ENCODE data around the gene MPND.

MPND gene

GRCh38 chr19:4318460-4318859, 24.9 kb upstream of the MPND start:
- WGBS, result 100% methylated on average over 2 of the region's 7 CpGs
- H2BK12ac ChIP-seq (ENCODE audit: low read length in 2 of 2), result no peak overlapping the region
- no peak overlapping the region for H3K4me2 ChIP-seq (ENCODE audit: low read length, poor library complexity, severe bottlenecking)
- no peak overlapping the region for H3K4ac ChIP-seq (ENCODE audit: low read depth in 1 of 2, low read length in 2 of 2)
- no peaks in the 10 kb centered on the region for H3K4me1 ChIP-seq (ENCODE audit: control insufficient read depth, insufficient read depth, low read depth, low read length)
- no peak overlapping the region for H2BK5ac ChIP-seq (ENCODE audit: low read depth, low read length, poor library complexity, severe bottlenecking)
- peaks cover 0 to 20% of the 10 kb centered on the region in 2 experiments for H3K36me3 ChIP-seq (ENCODE audit: control insufficient read depth in 1 of 2, insufficient read depth in 2 of 2, low read depth in 1 of 2, low read length in 2 of 2)
- no peak overlapping the region for H2AFZ ChIP-seq (ENCODE audit: low read depth, low read length)
- no peak overlapping the region for H2BK120ac ChIP-seq (ENCODE audit: low read depth, low read length)
- H3K14ac ChIP-seq (ENCODE audit: low read length in 2 of 2), result no peak overlapping the region
- H3K9ac ChIP-seq (ENCODE audit: low read length), result no peak overlapping the region
- H3K27me3 ChIP-seq (ENCODE audit: control insufficient read depth in 1 of 2, insufficient read depth in 1 of 2, low read length in 2 of 2), result peaks cover 0 to 13% of the 10 kb centered on the region in 2 experiments
- H2AK5ac ChIP-seq (ENCODE audit: low read length, severe bottlenecking), result no peak overlapping the region
- H3K9me3 ChIP-seq (ENCODE audit: control insufficient read depth, low read length), result peaks cover 13% of the 10 kb centered on the region
- no peak overlapping the region for H2BK15ac ChIP-seq (ENCODE audit: low read depth, poor library complexity, severe bottlenecking)
- DNase-seq, result no peak
- H3K18ac ChIP-seq (ENCODE audit: low read depth in 1 of 2, low read length in 2 of 2), result no peak overlapping the region
- H3K27ac ChIP-seq (ENCODE audit: low read length, poor library complexity, severe bottlenecking), result no peak overlapping the region
- no peaks in the 10 kb centered on the region for H3K79me1 ChIP-seq (replicated peaks; ENCODE audit: low read length, poor library complexity, severe bottlenecking)
- no peak overlapping the region for H4K8ac ChIP-seq (ENCODE audit: low read length)
- H3K4me3 ChIP-seq (ENCODE audit: insufficient read depth in 1 of 2, low read depth in 1 of 2, low read length in 2 of 2), result no peak overlapping the region
- no peak overlapping the region for H3K23ac ChIP-seq (ENCODE audit: low read length in 2 of 2)
- H4K91ac ChIP-seq (ENCODE audit: low read length), result no peak overlapping the region

GRCh38 chr19:4319067-4319718, 24.2 kb upstream of the MPND start:
- H2AFZ ChIP-seq (ENCODE audit: low read depth, low read length), result no peak overlapping the region
- no peaks in the 10 kb centered on the region for H3K4me1 ChIP-seq (ENCODE audit: control insufficient read depth, insufficient read depth, low read depth, low read length)
- no peak for DNase-seq
- no peak overlapping the region for H3K4me2 ChIP-seq (ENCODE audit: low read length, poor library complexity, severe bottlenecking)
- no peak overlapping the region for H4K8ac ChIP-seq (ENCODE audit: low read length)
- no peak overlapping the region for H3K4ac ChIP-seq (ENCODE audit: low read depth in 1 of 2, low read length in 2 of 2)
- H4K91ac ChIP-seq (ENCODE audit: low read length), result no peak overlapping the region
- no peak overlapping the region for H3K23ac ChIP-seq (ENCODE audit: low read length in 2 of 2)
- no peak overlapping the region for H2BK120ac ChIP-seq (ENCODE audit: low read depth, low read length)
- H2BK15ac ChIP-seq (ENCODE audit: low read depth, poor library complexity, severe bottlenecking), result no peak overlapping the region
- no peak overlapping the region for H2AK5ac ChIP-seq (ENCODE audit: low read length, severe bottlenecking)
- H3K27me3 ChIP-seq (ENCODE audit: control insufficient read depth in 1 of 2, insufficient read depth in 1 of 2, low read length in 2 of 2), result peaks cover 0 to 13% of the 10 kb centered on the region in 2 experiments
- H3K4me3 ChIP-seq (ENCODE audit: insufficient read depth in 1 of 2, low read depth in 1 of 2, low read length in 2 of 2), result no peak overlapping the region
- no peak overlapping the region for H2BK12ac ChIP-seq (ENCODE audit: low read length in 2 of 2)
- no peak overlapping the region for H3K18ac ChIP-seq (ENCODE audit: low read depth in 1 of 2, low read length in 2 of 2)
- peaks cover 13% of the 10 kb centered on the region for H3K9me3 ChIP-seq (ENCODE audit: control insufficient read depth, low read length)
- no peak overlapping the region for H3K27ac ChIP-seq (ENCODE audit: low read length, poor library complexity, severe bottlenecking)
- no peak overlapping the region for H2BK5ac ChIP-seq (ENCODE audit: low read depth, low read length, poor library complexity, severe bottlenecking)
- H3K79me1 ChIP-seq (replicated peaks; ENCODE audit: low read length, poor library complexity, severe bottlenecking), result no peaks in the 10 kb centered on the region
- WGBS, result 98% methylated on average over 2 of the region's 2 CpGs
- peaks cover 0 to 27% of the 10 kb centered on the region in 2 experiments for H3K36me3 ChIP-seq (ENCODE audit: control insufficient read depth in 1 of 2, insufficient read depth in 2 of 2, low read depth in 1 of 2, low read length in 2 of 2)
- H3K14ac ChIP-seq (ENCODE audit: low read length in 2 of 2), result no peak overlapping the region
- no peak overlapping the region for H3K9ac ChIP-seq (ENCODE audit: low read length)

GRCh38 chr19:4320419-4320818, 22.9 kb upstream of the MPND start:
- Histone ChIP-seq H3K4ac (ENCODE audit: low read depth in 1 of 2, low read length in 2 of 2) (no peak overlapping the region), H2BK120ac (ENCODE audit: low read depth, low read length) (no peak overlapping the region), H4K91ac (ENCODE audit: low read length) (no peak overlapping the region), H3K18ac (ENCODE audit: low read depth in 1 of 2, low read length in 2 of 2) (no peak overlapping the region), H3K27ac (ENCODE audit: low read length, poor library complexity, severe bottlenecking) (no peak overlapping the region), H3K9ac (ENCODE audit: low read length) (no peak overlapping the region), H3K4me3 (ENCODE audit: insufficient read depth in 1 of 2, low read depth in 1 of 2, low read length in 2 of 2) (no peak overlapping the region), H3K9me3 (ENCODE audit: control insufficient read depth, low read length) (peaks cover 13% of the 10 kb centered on the region), H3K27me3 (ENCODE audit: control insufficient read depth in 1 of 2, insufficient read depth in 1 of 2, low read length in 2 of 2) (peaks cover 0 to 16% of the 10 kb centered on the region in 2 experiments), H3K23ac (ENCODE audit: low read length in 2 of 2) (no peak overlapping the region), H3K14ac (ENCODE audit: low read length in 2 of 2) (no peak overlapping the region), H3K4me1 (ENCODE audit: control insufficient read depth, insufficient read depth, low read depth, low read length) (no peaks in the 10 kb centered on the region), H2BK5ac (ENCODE audit: low read depth, low read length, poor library complexity, severe bottlenecking) (no peak overlapping the region), H3K36me3 (ENCODE audit: control insufficient read depth in 1 of 2, insufficient read depth in 2 of 2, low read depth in 1 of 2, low read length in 2 of 2) (peaks cover 0 to 33% of the 10 kb centered on the region in 2 experiments), H2BK15ac (ENCODE audit: low read depth, poor library complexity, severe bottlenecking) (no peak overlapping the region), H2AFZ (ENCODE audit: low read depth, low read length) (no peak overlapping the region), H3K79me1 (replicated peaks; ENCODE audit: low read length, poor library complexity, severe bottlenecking) (no peaks in the 10 kb centered on the region), H3K4me2 (ENCODE audit: low read length, poor library complexity, severe bottlenecking) (no peak overlapping the region), H2BK12ac (ENCODE audit: low read length in 2 of 2) (no peak overlapping the region), H2AK5ac (ENCODE audit: low read length, severe bottlenecking) (no peak overlapping the region), H4K8ac (ENCODE audit: low read length) (no peak overlapping the region)
- 93% methylated on average over 2 of the region's 2 CpGs for WGBS
- DNase-seq, result no peak

GRCh38 chr19:4322942-4323665, 20.3 kb upstream of the MPND start:
- H3K27me3 ChIP-seq (ENCODE audit: control insufficient read depth in 1 of 2, insufficient read depth in 1 of 2, low read length in 2 of 2), result peaks cover 8 to 39% of the 10 kb centered on the region in 2 experiments
- no peak overlapping the region for H3K9ac ChIP-seq (ENCODE audit: low read length)
- no peak overlapping the region for H2AK5ac ChIP-seq (ENCODE audit: low read length, severe bottlenecking)
- H3K27ac ChIP-seq (ENCODE audit: low read length, poor library complexity, severe bottlenecking), result no peak overlapping the region
- peaks cover 14% of the 10 kb centered on the region for H3K4me1 ChIP-seq (ENCODE audit: control insufficient read depth, insufficient read depth, low read depth, low read length)
- H3K14ac ChIP-seq (ENCODE audit: low read length in 2 of 2), result no peak overlapping the region
- H2AFZ ChIP-seq (ENCODE audit: low read depth, low read length), result no peak overlapping the region
- H2BK12ac ChIP-seq (ENCODE audit: low read length in 2 of 2), result no peak overlapping the region
- no peak overlapping the region for H3K23ac ChIP-seq (ENCODE audit: low read length in 2 of 2)
- H3K4me2 ChIP-seq (ENCODE audit: low read length, poor library complexity, severe bottlenecking), result no peak overlapping the region
- H3K9me3 ChIP-seq (ENCODE audit: control insufficient read depth, low read length), result peaks cover 13% of the 10 kb centered on the region
- H4K8ac ChIP-seq (ENCODE audit: low read length), result no peak overlapping the region
- H2BK120ac ChIP-seq (ENCODE audit: low read depth, low read length), result no peak overlapping the region
- H2BK5ac ChIP-seq (ENCODE audit: low read depth, low read length, poor library complexity, severe bottlenecking), result no peak overlapping the region
- H3K79me1 ChIP-seq (replicated peaks; ENCODE audit: low read length, poor library complexity, severe bottlenecking), result no peaks in the 10 kb centered on the region
- no peak overlapping the region for H3K18ac ChIP-seq (ENCODE audit: low read depth in 1 of 2, low read length in 2 of 2)
- H4K91ac ChIP-seq (ENCODE audit: low read length), result peak overlapping the region; percentile 62
- no peak overlapping the region for H2BK15ac ChIP-seq (ENCODE audit: low read depth, poor library complexity, severe bottlenecking)
- no peak overlapping the region for H3K4ac ChIP-seq (ENCODE audit: low read depth in 1 of 2, low read length in 2 of 2)
- WGBS, result 90% methylated on average over 36 of the region's 37 CpGs
- peaks cover 0 to 32% of the 10 kb centered on the region in 2 experiments for H3K36me3 ChIP-seq (ENCODE audit: control insufficient read depth in 1 of 2, insufficient read depth in 2 of 2, low read depth in 1 of 2, low read length in 2 of 2)
- no peak for DNase-seq
- H3K4me3 ChIP-seq (ENCODE audit: insufficient read depth in 1 of 2, low read depth in 1 of 2, low read length in 2 of 2), result no peak overlapping the region

All from mesenchymal stem cell (in vitro differentiated cells and primary cell).